GM12873 (cell line): Measurements from ENCODE around the gene CTAGE9.

Experiments
- TF ChIP-seq, protein P1 (sequence below): IDR thresholded peaks from 2 replicates; pipeline ENCODE4 v1.5.1; 2012; ENCODE audit warnings: low read depth, mild to moderate bottlenecking, moderate library complexity, low read length, control low read depth; ENCODE audit not compliant: insufficient read depth; ENCODE audit errors: missing control alignments

CTAGE9 gene

DNA sequence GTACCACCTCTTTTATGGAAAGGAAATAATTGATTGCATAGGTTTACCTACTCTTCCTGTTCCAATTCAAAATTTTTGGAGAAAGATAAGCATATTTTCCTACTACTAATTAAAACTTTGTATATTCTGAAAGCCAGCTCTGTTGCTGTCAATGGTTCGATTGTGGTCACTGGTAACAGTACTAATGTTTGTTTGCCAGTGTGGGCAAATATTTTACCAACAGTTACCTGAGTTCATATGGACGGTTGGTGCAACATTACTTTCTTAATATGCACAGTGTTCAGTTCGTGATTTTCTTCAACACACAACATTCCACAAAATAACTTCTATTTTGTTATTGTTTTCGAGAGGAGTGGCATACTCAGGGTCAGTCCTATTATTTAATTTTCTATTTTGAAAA, 17.1 kb upstream of the CTAGE9 start:
- TF ChIP-seq, protein P1, sequence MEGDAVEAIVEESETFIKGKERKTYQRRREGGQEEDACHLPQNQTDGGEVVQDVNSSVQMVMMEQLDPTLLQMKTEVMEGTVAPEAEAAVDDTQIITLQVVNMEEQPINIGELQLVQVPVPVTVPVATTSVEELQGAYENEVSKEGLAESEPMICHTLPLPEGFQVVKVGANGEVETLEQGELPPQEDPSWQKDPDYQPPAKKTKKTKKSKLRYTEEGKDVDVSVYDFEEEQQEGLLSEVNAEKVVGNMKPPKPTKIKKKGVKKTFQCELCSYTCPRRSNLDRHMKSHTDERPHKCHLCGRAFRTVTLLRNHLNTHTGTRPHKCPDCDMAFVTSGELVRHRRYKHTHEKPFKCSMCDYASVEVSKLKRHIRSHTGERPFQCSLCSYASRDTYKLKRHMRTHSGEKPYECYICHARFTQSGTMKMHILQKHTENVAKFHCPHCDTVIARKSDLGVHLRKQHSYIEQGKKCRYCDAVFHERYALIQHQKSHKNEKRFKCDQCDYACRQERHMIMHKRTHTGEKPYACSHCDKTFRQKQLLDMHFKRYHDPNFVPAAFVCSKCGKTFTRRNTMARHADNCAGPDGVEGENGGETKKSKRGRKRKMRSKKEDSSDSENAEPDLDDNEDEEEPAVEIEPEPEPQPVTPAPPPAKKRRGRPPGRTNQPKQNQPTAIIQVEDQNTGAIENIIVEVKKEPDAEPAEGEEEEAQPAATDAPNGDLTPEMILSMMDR = no peak

DNA sequence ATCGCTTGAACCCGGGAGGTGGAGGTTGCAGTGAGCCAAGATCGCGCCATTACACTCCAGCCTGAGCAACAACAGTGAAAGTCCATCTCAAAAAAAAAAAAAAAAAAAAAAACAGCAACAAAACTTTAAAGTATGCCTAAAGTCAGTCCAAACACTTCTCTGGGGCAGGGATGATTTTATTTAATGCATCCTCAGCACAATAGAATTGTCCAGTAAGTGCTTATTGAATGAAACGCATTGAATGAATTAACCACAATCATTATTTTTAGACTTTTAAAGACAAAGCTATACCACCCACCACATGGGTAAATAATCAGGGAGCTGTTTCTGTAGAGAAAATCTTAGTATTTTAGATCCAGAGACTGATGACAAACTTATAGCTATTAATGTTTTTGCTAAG, 16.6 kb upstream of the CTAGE9 start:
- TF ChIP-seq, protein P1 = no peak

DNA sequence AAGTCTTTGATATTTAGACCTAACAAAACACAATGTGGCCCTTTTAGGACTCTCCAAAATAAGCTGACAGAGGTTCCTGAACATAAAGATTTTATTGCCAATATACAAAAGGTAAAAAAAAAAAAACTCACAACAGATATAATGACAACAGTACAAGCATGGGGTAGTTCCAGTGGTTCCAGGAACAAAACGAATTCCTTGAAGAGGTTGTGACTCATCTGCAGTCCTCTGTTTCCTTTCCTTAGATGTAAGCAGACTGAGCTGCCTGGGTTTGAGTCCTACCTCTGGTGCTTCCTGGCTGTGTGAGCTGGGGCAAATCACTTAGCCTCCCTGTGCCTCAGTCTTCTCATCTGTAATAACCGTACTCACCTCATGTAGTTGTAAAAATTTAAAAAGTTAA, 13.3 kb upstream of the CTAGE9 start:
- TF ChIP-seq, protein P1 = no peak

DNA sequence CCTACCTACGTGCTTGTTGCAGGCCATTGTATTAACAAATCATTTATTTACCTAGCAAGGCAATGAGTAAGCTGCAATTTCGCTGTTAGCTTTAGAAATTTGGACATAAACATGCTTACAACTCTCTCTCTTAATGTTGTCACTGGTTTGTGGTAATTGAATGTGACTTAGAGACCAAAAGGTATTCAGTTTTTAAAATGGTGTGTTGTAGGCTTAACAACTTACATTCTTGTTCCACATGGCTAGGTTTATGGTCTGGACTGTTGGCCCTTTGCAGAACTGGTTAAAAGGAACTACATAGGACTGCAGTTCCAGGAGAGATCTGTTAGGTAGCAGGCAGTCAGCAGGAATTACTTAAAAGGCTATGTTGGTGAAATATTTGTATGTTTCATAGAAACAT, 10.3 kb upstream of the CTAGE9 start:
- TF ChIP-seq, protein P1 = no peak

DNA sequence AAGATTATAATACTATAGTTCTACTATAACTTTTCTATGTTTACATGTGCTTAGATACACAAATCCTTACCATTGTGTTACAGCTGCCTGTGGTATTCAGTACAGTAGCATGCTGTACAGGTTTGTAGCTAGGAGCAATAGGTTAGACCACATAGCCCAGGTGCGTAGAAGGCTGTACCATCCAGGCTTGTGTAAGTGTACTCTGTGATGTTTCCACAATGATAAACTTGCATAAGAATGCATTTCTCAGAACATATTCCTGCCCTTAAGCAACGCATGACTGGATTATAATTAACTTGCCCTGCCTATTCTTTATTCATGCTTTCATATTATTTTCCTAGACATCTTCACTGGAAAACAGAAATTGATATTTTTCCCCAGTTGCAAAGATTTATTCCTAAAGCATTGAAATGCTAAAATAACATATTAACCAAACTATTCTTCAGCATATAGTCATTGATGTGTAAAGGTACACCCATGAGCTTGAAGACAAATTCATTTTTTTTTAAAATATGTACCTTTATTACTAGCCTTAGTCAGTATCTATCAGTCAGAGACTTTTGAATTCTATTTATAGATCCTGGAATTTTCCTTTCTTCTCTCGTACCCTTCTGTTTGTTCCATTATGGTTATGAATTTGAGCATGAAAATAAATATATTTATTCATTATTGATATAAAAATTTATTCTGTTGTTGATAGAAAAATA, 7.2 kb upstream of the CTAGE9 start:
- TF ChIP-seq, protein P1 = no peak

DNA sequence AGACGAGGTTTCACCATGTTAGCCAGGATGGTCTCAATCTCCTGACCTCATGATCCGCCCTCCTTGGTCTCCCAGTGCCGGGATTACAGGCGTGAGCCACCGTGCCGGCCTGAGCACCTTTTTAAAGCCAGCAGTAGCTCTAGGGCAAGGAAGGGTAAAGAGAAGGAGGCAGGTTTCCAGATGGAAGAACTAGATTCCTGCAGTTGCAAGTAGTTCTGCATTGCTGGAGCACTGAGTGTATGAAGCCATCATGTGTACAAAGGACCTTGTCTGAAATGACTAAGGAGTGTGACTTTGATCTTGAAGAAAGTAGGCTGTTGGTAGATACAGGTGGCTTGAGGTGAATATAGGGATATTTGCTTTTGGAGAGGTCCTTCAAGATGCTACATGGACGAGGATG, 13.9 kb downstream of the CTAGE9 start:
- TF ChIP-seq, protein P1 = no peak

DNA sequence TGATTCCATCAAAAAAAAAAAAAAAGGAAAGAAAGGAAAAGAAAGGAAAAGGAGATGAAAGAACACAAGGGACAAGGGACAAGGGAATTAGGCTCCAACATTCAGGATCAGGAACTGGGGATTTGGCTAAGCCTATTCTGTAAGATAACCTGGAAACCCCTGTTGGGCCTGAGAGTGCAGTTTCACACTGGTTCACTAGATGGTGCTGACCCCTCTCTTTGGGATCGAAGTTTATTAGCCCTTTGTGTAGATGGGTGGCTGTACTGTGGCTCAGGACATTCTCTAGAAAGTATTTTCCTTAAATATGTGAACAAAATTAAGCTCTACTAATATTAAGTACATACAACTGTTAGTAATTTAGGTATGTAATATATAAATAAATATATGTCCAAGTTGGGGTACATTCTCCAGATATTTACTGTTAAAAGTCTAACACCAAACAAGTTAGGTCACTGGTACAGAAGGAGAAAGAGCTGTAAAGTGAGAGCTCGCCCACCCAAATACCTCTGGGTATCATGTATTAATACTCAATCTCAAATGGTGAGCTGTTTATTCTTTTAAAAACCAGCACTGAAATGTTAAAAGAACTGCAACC, 15.9 kb downstream of the CTAGE9 start:
- TF ChIP-seq, protein P1 = peak; percentile 78
